SK-N-MC (cell line): Measurements from ENCODE around the gene KCNE3.

Experiments
- EZH2 ChIP-seq: fragments of 200-600 bp; sonication (generic); IDR thresholded peaks from one replicate; pipeline ENCODE4 v1.6.1; 2017; ENCODE audit warnings: antibody characterized with exemption
- FOXP2 ChIP-seq: optimal IDR thresholded peaks from 2 replicates; pipeline ENCODE3; 2011; ENCODE audit warnings: mild to moderate bottlenecking, moderate library complexity; ENCODE audit not compliant: insufficient read depth; ENCODE audit errors: extremely low read length, control extremely low read depth
- POLR2AphosphoS5 ChIP-seq: IDR thresholded peaks from 2 replicates; pipeline ENCODE4 v1.6.1; 2012; ENCODE audit warnings: mild to moderate bottlenecking, low read depth, low read length, borderline replicate concordance

DNA sequence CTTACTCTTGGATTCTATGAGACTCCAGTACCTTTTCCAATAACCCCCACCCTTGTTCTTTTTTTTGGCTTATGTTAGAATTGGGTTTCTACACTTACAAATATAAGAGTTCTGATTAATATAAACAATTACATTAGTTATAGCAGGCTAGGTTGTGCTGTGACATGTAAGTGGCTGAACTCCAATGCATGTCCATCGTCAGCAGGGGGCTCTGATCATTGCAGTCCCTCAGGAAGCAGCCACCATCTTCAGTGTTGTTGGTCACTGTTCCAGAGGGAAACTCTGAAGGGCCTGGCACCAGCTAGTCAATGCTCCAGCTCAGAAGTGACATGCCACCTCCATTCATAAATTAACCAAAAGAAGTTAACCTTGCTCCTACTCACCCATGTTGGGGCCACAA lies 20.5 kb upstream of the KCNE3 start:
- TF ChIP-seq EZH2 (no peak), POLR2AphosphoS5 (no peak), FOXP2 (no peak)
